Uterus (tissue), 4 donors: ENCODE data around the gene PTGDS. TPM values are rescaled to one million over a fixed set of nuclear protein-coding genes. Genes with fewer than 3 reads are reported as not detected.

ENCODE experiments used
- DNase-seq, 2 donors: peaks; one replicate each; pipeline ENCODE4 v3.0.0-alpha.2; 2019 to 2020
- H3K27ac ChIP-seq, 2 donors: fragments of 200-600 bp; sonication (generic); 1 replicate in 1 of 2; 2 replicates in 1 of 2; pipeline ENCODE4 v1.5.1; 2016 to 2018
- H3K27me3 ChIP-seq, 2 donors: fragments of 200-600 bp; sonication (generic); one replicate each; pipeline ENCODE4 v1.5.1; 2018 to 2019; ENCODE audit warnings: control low read depth in 1 of 2
- H3K36me3 ChIP-seq, 2 donors: fragments of 200-600 bp; sonication (generic); one replicate each; pipeline ENCODE4 v1.5.1; 2019; ENCODE audit warnings: control low read depth in 1 of 2
- H3K4me1 ChIP-seq, 2 donors: fragments of 200-600 bp; sonication (generic); one replicate each; pipeline ENCODE4 v1.5.1; 2018 to 2019; ENCODE audit warnings: control low read depth in 1 of 2
- H3K4me3 ChIP-seq, 2 donors: fragments of 200-600 bp; sonication (generic); 1 replicate in 1 of 2; 2 replicates in 1 of 2; pipeline ENCODE4 v1.5.1; 2018 to 2019; ENCODE audit warnings: mild to moderate bottlenecking in 1 of 2
- H3K9me3 ChIP-seq, 2 donors: fragments of 200-600 bp; sonication (generic); one replicate each; pipeline ENCODE4 v1.5.1; 2019; ENCODE audit warnings: control low read depth in 1 of 2
- CTCF ChIP-seq, 4 experiments: fragments of 200-600 bp in 2 of 4; fragments of 450-650 bp in 2 of 4; sonication (generic) in 2 of 4; IDR thresholded peaks; one replicate each; pipeline ENCODE4 v1.5.1; 2016 to 2019; ENCODE audit warnings: antibody characterized with exemption in 4 of 4, mild to moderate bottlenecking in 2 of 4, moderate library complexity in 1 of 4
- POLR2A ChIP-seq, 2 donors: fragments of 450-650 bp; IDR thresholded peaks; one replicate each; pipeline ENCODE4 v1.6.1; 2016; ENCODE audit warnings: antibody characterized with exemption in 2 of 2, mild to moderate bottlenecking in 1 of 2, moderate library complexity in 1 of 2
- intact Hi-C: fragments of 100-400 bp; cut with DNase I; formaldehyde crosslinking; loops from one replicate; pipeline ENCODE4 v1.15.1; 2023; ENCODE audit warnings: low total_unique reads
- total RNA-seq, 4 donors: library from RNA; depleted of rRNA in 3 of 4; stranded (reverse); fragments of >200 nt in 3 of 4; gene quantifications; one replicate each; pipeline versions ENCODE4 v1.1.0 to v1.2.4, GENCODE V29; 2014 to 2023
- donor health status: DM: yes; HTN: yes; CAD: no.

The PTGDS gene
- total RNA-seq, 4 donors from 2014 or later = 13.5 to 116 (median 58.8) TPM

GRCh38 chr9:137020771-137021567, 43.7 kb downstream of the PTGDS start:
- H3K27ac ChIP-seq = no peak overlapping the region
- no peaks in the 10 kb centered on the region for H3K27me3 ChIP-seq
- intact Hi-C loops = no loop called here
- H3K4me3 ChIP-seq = no peak overlapping the region
- H3K4me1 ChIP-seq = no peaks in the 10 kb centered on the region
- no peaks in the 10 kb centered on the region for H3K36me3 ChIP-seq
- DNase-seq = no peak
- TF ChIP-seq CTCF (IDR thresholded peaks at IDR 0.05) = no peak
- TF ChIP-seq POLR2A (IDR thresholded peaks at IDR 0.05) = no peak
- H3K9me3 ChIP-seq = no peaks in the 10 kb centered on the region

- TF ChIP-seq CTCF (IDR thresholded peaks at IDR 0.05) (no peak), POLR2A (IDR thresholded peaks at IDR 0.05) (no peak)
- intact Hi-C loops = no loop called here
- Histone ChIP-seq H3K27ac (no peak overlapping the region), H3K9me3 (no peaks in the 10 kb centered on the region), H3K36me3 (no peaks in the 10 kb centered on the region), H3K4me1 (no peaks in the 10 kb centered on the region), H3K4me3 (no peak overlapping the region), H3K27me3 (no peaks in the 10 kb centered on the region)
- no peak for DNase-seq
These were observed 44.3 kb downstream of the PTGDS start for GRCh38 chr9:137021568-137021978.

- no peak for DNase-seq
- peaks cover 0 to under 1% of the 10 kb centered on the region in 2 donors for H3K4me1 ChIP-seq
- H3K27me3 ChIP-seq = no peaks in the 10 kb centered on the region
- no peak overlapping the region for H3K27ac ChIP-seq
- no peaks in the 10 kb centered on the region for H3K36me3 ChIP-seq
- TF ChIP-seq POLR2A (IDR thresholded peaks at IDR 0.05) = no peak
- no peak for TF ChIP-seq CTCF (IDR thresholded peaks at IDR 0.05)
- no peaks in the 10 kb centered on the region for H3K9me3 ChIP-seq
- no peak overlapping the region for H3K4me3 ChIP-seq
- intact Hi-C loops = no loop called here
These were observed 44.8 kb downstream of the PTGDS start for GRCh38 chr9:137021979-137022661.

GRCh38 chr9:137022662-137023008, 45.3 kb downstream of the PTGDS start:
- intact Hi-C loops = no loop called here
- H3K9me3 ChIP-seq = no peaks in the 10 kb centered on the region
- DNase-seq = no peak
- H3K27me3 ChIP-seq = no peaks in the 10 kb centered on the region
- no peak overlapping the region for H3K27ac ChIP-seq
- TF ChIP-seq CTCF (IDR thresholded peaks at IDR 0.05) (no peak), POLR2A (IDR thresholded peaks at IDR 0.05) (no peak)
- H3K36me3 ChIP-seq = no peaks in the 10 kb centered on the region
- H3K4me1 ChIP-seq = peaks cover 0 to 5% of the 10 kb centered on the region in 2 donors
- H3K4me3 ChIP-seq = no peak overlapping the region

GRCh38 chr9:137023157-137023556, 45.9 kb downstream of the PTGDS start:
- Histone ChIP-seq H3K36me3 (no peaks in the 10 kb centered on the region), H3K4me1 (peaks cover 0 to 5% of the 10 kb centered on the region in 2 donors), H3K4me3 (no peak overlapping the region), H3K27ac (no peak overlapping the region), H3K9me3 (no peaks in the 10 kb centered on the region), H3K27me3 (no peaks in the 10 kb centered on the region)
- no peak for TF ChIP-seq CTCF (IDR thresholded peaks at IDR 0.05)
- TF ChIP-seq POLR2A (IDR thresholded peaks at IDR 0.05) = no peak
- no peak for DNase-seq
- intact Hi-C loops = no loop called here
